MM.1S (cell line): ENCODE results near the gene ACOT6.

Experiments
- CTCF ChIP-seq: fragments of 300-600 bp; sonication (generic); IDR thresholded peaks from 2 replicates; pipeline ENCODE4 v1.5.1; 2016; ENCODE audit warnings: antibody characterized with exemption, low read length, mixed read lengths
- EZH2 ChIP-seq: fragments of 300-600 bp; sonication (generic); optimal IDR thresholded peaks from 2 replicates; pipeline ENCODE3; 2017; ENCODE audit warnings: low read depth, mild to moderate bottlenecking, antibody characterized with exemption, low read length, mixed read lengths

GRCh38 chr14:73588695-73589094 is 23.6 kb upstream of the ACOT6 start:
- TF ChIP-seq EZH2 (no peak), CTCF (no peak)
